ENCODE results near the gene DAZAP1.

GRCh38 chr19:1389033-1389940, 18.1 kb upstream of the DAZAP1 start:
- no peak for TF ChIP-seq CTCF (conservative IDR thresholded peaks at IDR 0.05; ENCODE audit: low read length)
- no peak for TF ChIP-seq EZH2phosphoT487 (IDR thresholded peaks at IDR 0.05; ENCODE audit: borderline replicate concordance)

Measured in Loucy (cell line).